ENCODE measurements around the gene TRIM61. TPM values are rescaled to one million over a fixed set of nuclear protein-coding genes. Genes with fewer than 3 reads are reported as not detected.
"Not testable (repeated sequence)": the region's sequence is repeated elsewhere in the genome, so short reads cannot be mapped to it uniquely, and the experiment has no call there.

Gene TRIM61
- total RNA-seq, 1 donor from 2014 or later: not detected

- Mint-ChIP-seq H3K9me3 (ENCODE audit: unreplicated experiment) (no peaks in the 10 kb centered on the region), H3K4me3 (ENCODE audit: unreplicated experiment) (no peak overlapping the region), H3K36me3 (ENCODE audit: unreplicated experiment) (no peaks in the 10 kb centered on the region), H3K4me1 (ENCODE audit: unreplicated experiment) (no peaks in the 10 kb centered on the region), H3K27me3 (ENCODE audit: unreplicated experiment) (peaks cover 34% of the 10 kb centered on the region), H3K27ac (ENCODE audit: unreplicated experiment) (no peak overlapping the region)
- no peak for DNase-seq (ENCODE audit: extremely low spot score, unreplicated experiment)
- no peak for TF ChIP-seq CTCF (IDR thresholded peaks at IDR 0.05)
These were observed 32.3 kb downstream of the TRIM61 start for GRCh38 chr4:164945146-164945545.

- Mint-ChIP-seq H3K27me3 (ENCODE audit: unreplicated experiment) (peaks cover 22% of the 10 kb centered on the region), H3K4me1 (ENCODE audit: unreplicated experiment) (no peaks in the 10 kb centered on the region), H3K9me3 (ENCODE audit: unreplicated experiment) (no peaks in the 10 kb centered on the region), H3K27ac (ENCODE audit: unreplicated experiment) (no peak overlapping the region), H3K4me3 (ENCODE audit: unreplicated experiment) (no peak overlapping the region), H3K36me3 (ENCODE audit: unreplicated experiment) (no peaks in the 10 kb centered on the region)
- TF ChIP-seq CTCF (IDR thresholded peaks at IDR 0.05): no peak
- DNase-seq (ENCODE audit: extremely low spot score, unreplicated experiment): no peak
These were observed 34.3 kb downstream of the TRIM61 start for GRCh38 chr4:164943192-164943591.

DNA sequence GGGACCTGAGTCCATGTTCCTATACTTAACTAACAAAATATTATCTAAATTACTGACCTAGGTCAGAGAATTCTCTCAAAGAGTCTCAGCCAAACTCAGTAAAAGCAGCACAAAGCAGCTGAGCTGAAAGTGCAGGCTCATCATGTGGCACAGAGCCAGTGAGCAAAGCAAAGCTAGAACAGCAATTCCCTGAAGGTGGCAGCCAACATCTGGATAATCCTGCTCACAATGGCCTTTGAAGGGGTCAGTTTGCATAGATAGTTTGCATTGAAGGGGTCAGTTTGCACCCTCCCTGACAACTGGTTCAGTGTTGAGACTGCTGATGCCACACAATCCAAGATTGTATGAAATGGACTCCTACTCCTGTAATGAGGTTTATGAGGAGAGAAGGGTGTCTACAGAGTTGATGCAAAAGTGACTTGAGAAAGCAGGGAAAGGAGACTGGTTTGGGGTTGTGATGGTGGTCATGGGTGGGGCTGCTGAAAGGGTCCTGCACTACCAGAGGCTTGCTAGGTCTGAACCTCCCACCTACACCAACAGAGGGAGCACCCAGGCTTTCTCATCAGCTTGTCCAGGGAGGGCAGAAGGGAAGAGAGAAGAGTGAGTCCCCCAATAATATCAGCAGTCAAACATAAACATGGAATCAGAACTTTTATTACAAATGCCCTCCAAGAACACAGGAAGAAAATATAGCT, 39.7 kb downstream of the TRIM61 start:
- Mint-ChIP-seq H3K27ac (ENCODE audit: unreplicated experiment) (no peak overlapping the region), H3K36me3 (ENCODE audit: unreplicated experiment) (no peaks in the 10 kb centered on the region), H3K27me3 (ENCODE audit: unreplicated experiment) (peaks cover 11% of the 10 kb centered on the region), H3K4me1 (ENCODE audit: unreplicated experiment) (no peaks in the 10 kb centered on the region), H3K9me3 (ENCODE audit: unreplicated experiment) (no peaks in the 10 kb centered on the region), H3K4me3 (ENCODE audit: unreplicated experiment) (no peak overlapping the region)
- TF ChIP-seq CTCF (IDR thresholded peaks at IDR 0.05): peak; percentile 16
- no peak for DNase-seq (ENCODE audit: extremely low spot score, unreplicated experiment)

DNA sequence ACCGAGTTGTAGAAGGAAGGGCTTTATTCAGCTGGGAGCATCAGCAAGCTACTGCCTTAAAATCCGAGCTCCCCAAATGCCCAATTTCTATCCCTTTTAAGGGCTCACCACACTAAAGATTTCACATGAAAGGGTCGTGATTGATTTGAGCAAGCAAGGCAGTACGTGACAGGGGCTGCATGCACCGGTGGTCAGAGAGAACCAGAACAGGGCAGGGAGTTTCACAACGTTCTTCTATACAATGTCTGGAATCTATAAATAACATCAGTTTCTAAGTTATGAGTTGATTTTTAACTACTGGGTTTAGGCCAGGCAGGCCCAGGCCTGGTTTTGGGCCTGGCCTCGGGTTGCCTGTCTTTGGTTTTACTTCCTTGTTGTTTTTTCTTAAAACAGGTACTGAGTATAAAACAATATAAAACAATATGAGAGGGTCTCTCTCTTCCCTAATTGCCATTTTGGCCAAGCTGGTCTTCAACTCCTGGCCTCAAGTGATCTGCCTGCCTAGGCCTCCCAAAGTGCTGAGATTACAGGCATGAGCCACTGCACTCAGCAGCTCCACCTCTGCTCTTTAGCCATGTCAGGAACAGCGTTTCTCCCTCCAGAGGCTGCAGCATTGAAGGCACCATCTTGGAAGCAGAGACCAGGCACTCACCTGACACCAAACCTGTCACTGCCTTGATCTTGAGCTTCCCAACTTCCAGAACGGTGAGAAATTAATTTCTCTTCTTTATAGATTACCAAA, 41.4 kb downstream of the TRIM61 start:
- not testable (repeated sequence) for H3K4me3 Mint-ChIP-seq (ENCODE audit: unreplicated experiment); DNase-seq (ENCODE audit: extremely low spot score, unreplicated experiment); H3K27ac Mint-ChIP-seq (ENCODE audit: unreplicated experiment); H3K36me3 Mint-ChIP-seq (ENCODE audit: unreplicated experiment); H3K4me1 Mint-ChIP-seq (ENCODE audit: unreplicated experiment); H3K9me3 Mint-ChIP-seq (ENCODE audit: unreplicated experiment); H3K27me3 Mint-ChIP-seq (ENCODE audit: unreplicated experiment)

DNA sequence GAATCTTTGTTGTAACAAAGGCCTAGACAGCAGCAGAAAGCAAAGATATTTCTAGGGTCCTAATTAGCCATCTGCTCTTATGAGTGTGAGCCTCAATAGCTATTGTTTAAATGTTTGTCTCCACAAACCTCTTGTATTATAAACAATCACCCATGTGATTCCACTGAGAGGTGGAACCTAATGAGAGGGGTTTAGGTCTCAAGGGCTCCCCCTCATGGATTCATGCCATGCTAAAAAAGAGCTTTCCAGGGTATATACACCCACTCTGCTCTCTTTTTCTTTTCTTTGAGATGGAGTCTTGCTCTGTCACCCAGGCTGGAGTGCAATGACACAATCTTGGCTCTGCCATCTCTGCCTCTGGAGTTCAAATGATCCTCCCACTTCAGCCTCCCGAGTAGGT, 42.1 kb downstream of the TRIM61 start:
- peak; percentile 12 for TF ChIP-seq CTCF (IDR thresholded peaks at IDR 0.05)
- H3K9me3 Mint-ChIP-seq (ENCODE audit: unreplicated experiment): peaks cover 3% of the 10 kb centered on the region
- peaks cover 8% of the 10 kb centered on the region for H3K27me3 Mint-ChIP-seq (ENCODE audit: unreplicated experiment)
- no peak overlapping the region for H3K4me3 Mint-ChIP-seq (ENCODE audit: unreplicated experiment)
- no peak for DNase-seq (ENCODE audit: extremely low spot score, unreplicated experiment)
- no peaks in the 10 kb centered on the region for H3K4me1 Mint-ChIP-seq (ENCODE audit: unreplicated experiment)
- no peaks in the 10 kb centered on the region for H3K36me3 Mint-ChIP-seq (ENCODE audit: unreplicated experiment)
- H3K27ac Mint-ChIP-seq (ENCODE audit: unreplicated experiment): no peak overlapping the region

Measured in osteocyte (in vitro differentiated cells).